HG03095 (cell line): ENCODE measurements around the gene GSG1.
A peak's percentile ranks its signal among the peaks of the same experiment; 100 is the strongest.
"Not testable (repeated sequence)": the region's sequence is repeated elsewhere in the genome, so short reads cannot be mapped to it uniquely, and the experiment has no call there.

ENCODE experiments used
- ATAC-seq: cut with Tn5 transposase; IDR thresholded peaks from one replicate; pipeline ENCODE4 v1.9.1; 2021; ENCODE audit warnings: moderate library complexity; ENCODE audit not compliant: unreplicated experiment

The GSG1 gene

DNA sequence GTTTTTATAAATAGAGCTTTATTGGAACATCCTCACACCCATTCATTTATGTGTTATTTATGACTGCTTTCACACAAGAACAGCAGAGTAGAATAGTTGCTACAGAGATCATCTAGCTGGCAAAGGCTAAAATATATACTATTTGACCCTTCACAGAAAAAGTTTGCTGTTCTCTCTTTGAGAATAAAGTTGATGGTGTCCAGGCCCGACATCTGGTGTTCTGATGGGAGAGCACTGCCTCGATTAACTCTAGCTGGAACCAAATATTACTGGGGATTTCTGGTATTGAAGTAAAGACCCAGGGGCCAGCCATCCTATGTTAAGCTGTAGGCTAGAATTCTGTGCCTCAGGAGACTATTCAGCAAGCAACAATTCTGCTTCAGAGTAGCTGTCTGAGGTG, 37.5 kb downstream of the GSG1 start:
- ATAC-seq, result no peak

- ATAC-seq, result no peak
These were observed 40.8 kb downstream of the GSG1 start for GRCh38 chr12:13062669-13063068.

- ATAC-seq, result no peak
These were observed 42.1 kb downstream of the GSG1 start for GRCh38 chr12:13061377-13061776.

DNA sequence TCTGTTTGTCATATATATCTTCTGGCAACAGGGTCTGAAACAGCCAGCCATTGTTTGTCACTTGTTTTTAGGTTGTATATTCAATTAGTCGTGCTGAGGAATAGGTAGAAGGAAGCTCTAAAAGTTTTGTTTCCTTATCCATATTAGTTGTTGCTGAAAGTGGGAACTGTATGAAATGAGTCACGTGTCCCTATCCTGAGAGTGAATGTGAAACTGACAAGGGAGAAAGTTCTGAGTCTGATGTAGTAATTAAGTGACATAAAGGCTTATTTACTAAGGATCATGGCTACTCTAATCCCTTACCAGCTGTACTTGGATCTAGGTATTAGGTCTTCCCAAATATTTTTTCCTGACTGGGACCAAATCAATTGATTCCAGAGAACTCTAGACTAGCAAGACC, 42.9 kb downstream of the GSG1 start:
- ATAC-seq, result no peak

- not testable (repeated sequence) for ATAC-seq
These were observed 49.9 kb downstream of the GSG1 start for GRCh38 chr12:13053617-13054016.

DNA sequence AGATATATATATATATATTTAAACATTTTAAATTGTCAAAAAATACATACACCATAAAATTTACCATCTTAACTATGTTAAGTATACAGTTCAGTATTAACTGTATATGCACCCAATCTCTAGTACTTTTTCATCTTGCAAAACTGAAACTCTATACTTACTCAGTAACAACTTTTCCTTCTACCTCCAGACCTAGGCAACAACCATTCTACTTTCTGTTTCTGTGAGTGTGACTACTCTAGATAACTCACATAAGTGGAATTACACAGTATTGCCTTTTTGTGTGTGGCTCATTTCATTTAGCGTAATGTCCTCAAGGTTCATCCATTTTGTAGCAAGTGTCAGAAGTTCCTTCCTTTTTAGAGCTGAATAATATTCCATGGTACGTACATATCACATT, 51.0 kb downstream of the GSG1 start:
- no peak for ATAC-seq

DNA sequence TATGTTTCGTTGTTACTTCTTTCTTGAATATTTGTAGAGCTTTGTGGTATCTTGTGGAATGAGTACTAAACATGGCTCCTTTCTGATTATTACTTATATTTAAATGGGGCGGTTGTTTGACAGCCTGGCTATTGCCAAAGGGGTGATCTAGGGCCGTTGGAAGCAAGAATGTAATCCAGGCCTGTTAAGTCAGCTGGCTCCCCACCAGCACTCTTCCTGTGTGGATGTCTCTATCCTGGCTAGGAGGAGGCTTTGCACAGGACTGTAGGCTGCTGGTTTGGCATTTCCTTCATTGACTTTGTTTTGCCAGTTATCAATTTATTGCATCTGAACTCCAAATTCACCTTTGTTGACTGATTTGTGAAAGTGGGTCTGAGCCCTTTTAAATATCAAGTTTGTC, 53.7 kb downstream of the GSG1 start:
- ATAC-seq, result no peak

DNA sequence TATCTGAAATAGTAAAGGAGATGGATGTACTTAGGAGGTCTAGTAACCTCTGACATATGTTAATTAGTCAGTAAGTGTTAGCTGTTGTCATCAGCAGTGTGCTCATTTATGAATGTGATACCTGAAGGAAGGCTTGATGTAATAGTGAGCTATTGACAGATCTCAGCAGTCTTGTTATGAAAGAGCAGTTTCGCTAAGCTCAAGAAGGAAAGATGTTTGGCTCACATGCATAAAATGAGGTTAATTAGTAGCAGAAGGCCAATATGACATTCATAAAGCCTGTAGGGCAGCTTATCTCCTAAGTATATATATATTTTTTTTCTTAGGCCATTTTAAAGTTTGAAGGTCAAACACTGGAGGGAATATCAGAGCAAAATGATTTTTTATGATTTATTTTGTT, 56.5 kb downstream of the GSG1 start:
- no peak for ATAC-seq

- no peak for ATAC-seq
These were observed 57.7 kb downstream of the GSG1 start for GRCh38 chr12:13045816-13046215.

DNA sequence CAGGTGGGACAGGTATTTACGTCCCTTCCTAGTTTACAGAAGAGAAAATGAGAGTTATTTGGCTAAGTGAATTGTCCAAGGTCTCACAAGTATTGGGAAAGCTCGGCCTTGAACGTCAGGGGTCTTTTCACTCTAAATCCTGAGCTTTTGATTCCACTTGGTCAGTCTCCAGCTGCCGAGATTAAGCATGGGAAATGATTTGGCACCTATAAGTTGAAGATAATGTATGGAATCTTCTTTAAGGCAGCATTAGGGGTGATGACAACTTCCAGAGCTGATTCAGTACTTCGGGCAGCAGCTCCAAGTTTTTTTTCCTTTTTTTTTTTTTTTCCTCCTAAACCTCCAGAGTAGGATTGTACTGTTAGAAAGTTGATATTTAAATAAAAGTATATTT, 58.6 kb downstream of the GSG1 start:
- no peak for ATAC-seq

- peak; percentile 88 for ATAC-seq
These were observed 59.2 kb downstream of the GSG1 start, which contains the start of gene FAM234B for GRCh38 chr12:13044002-13044905. Gene FAM234B (plus strand): TSS chr12:13044381. CDS start chr12:13044404, 23 bp downstream.

DNA sequence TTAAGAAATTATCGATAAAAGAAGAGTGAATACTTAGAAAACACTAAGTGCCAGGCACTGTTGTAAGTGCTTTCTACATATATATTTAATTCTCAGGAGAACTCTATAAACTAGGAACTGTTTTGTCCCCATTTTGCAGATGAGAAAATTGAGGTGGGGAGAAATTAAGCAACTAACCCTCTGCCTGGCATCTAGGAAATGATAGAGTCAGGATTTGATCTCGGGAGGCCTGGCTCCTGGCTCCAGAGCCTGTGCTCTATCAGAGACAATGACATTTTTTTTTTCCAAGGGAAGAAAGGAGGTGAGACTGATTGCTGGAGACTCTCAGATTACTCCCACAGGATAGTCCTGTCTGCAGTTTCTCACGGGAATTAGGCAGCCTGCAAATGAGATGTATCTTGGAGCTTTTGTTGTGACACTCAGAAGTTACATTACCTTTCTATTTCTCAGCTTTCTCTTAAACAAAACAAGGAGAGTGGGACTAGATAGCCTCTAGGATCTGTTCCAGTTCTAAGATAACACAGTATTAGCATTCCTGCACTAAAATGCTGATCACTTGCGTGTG, 60.7 kb downstream of the GSG1 start:
- ATAC-seq, result no peak

DNA sequence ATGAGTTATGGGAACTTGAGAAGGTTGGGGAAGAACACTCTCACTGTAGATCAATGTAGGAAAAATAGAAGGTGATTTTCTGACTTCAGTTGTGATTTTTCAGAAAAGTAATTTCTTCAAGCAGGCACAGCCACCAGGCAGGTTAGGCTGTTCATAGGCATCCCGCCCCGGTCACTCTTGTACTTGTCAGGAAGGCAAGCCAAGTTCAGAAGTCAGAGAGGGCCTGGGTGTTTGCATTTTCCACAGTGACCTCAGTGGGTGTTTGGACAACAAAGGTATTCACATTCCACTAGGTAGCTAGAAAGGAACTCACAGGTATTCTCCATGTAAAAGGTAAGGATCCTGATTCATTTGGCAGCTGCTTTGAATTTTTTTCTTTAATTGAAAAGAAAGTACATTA, 62.2 kb downstream of the GSG1 start:
- ATAC-seq, result no peak

GRCh38 chr12:13039328-13039956, 64.0 kb downstream of the GSG1 start:
- ATAC-seq, result no peak

DNA sequence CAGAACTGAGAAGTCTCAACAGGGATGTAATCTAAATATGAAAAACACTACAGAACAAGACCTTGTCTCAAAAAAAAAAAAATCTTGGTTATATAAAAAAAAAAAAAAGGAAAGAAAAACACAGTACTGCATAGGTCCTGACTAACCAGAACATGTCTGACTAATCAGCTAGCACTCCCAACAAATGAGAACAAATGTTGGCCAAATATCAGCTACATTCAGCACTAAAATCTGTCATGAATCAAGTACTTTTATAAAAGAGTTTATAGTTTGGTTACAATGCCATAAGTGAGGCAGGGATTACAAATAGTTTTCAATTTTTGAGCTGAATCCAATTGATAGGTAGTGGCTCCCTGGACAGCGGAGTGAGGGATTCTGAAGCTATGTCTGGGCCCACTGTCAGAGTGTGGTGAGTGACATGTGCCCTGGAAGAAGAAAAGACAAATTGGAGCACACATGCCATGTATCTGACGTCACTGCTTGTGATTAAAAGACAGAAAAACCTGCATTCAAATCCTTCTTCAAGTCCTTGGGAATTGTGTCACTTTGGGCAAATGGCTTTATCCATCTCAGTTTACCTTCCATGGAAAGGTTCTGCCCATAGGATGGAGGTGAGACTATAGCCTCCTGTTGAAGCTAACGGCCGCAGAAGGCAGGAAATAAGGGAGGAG, 64.8 kb downstream of the GSG1 start:
- ATAC-seq, result no peak

GRCh38 chr12:13036881-13037280, 66.6 kb downstream of the GSG1 start:
- no peak for ATAC-seq

DNA sequence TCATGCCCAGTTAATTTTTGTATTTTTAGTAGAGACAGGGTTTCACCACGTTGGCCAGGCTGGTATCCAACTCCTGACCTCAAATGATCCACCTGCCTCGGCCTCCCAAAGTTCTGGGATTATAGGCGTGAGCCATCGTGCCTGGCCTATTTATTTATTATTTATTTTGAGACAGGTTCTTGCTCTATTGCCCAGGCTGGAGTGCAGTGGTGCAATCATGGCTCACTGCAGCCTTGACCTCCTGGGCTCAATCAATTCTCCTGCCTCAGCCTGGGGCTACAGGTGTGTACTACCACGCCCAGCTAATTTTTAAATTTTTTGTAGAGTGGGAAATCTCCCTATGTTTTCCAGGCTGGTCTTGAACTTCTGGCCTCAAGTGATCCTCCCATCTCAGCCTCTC, 68.1 kb downstream of the GSG1 start:
- not testable (repeated sequence) for ATAC-seq
